Cerebellar cortex (tissue), 1 donor: ENCODE measurements around the gene PIGS.
"Not testable (repeated sequence)": the region's sequence is repeated elsewhere in the genome, so short reads cannot be mapped to it uniquely, and the experiment has no call there.

ENCODE experiments used
- DNase-seq: peaks from one replicate; pipeline ENCODE4 v3.0.0-alpha.2; 2015; ENCODE audit warnings: low spot score

The PIGS gene

DNA sequence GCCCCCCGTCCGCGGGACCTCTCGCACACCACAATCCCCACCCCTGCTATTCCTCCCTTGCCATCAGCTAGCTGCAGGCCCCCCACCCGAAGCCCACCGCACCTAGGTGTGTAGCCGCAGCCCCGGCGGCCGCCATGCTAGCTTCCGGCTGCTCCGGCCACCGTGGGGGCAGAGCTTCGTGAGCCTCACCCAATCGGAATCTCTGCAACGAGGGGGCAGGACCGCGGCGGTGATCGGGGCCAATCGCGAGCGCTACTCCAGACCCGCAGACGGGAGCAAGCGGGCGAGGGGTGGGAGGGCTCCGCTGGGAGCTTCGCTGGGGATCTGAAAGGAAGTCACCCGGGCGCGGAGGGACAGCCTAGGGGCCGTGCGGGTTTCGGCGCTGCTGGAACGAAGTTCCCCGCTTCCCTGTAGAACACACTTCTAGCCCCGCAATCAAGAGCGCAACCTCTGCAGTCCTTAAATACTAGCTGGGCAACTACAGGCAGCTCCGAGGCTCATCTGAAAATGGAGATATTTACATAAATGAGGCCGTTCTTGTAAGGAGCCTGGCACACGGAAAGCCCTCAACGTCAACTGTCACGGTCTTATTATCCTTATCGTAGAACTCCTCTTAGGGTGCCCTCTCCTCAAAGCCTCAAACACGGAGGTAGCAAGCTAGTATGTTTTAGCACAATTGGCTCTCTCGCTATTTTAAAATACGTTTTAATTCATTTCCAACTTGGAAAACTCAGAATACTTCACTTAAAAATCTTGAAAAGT, at the start of gene PIGS:
PIGS (minus strand) TSS at position 164 of the 762 bp plus-strand sequence; CDS start at position 136, 28 bp downstream.
- peak; percentile 95 for DNase-seq

- no peak for DNase-seq
Observed at GRCh38 chr17:28620010-28620409, 48.7 kb upstream of the PIGS start.

DNA sequence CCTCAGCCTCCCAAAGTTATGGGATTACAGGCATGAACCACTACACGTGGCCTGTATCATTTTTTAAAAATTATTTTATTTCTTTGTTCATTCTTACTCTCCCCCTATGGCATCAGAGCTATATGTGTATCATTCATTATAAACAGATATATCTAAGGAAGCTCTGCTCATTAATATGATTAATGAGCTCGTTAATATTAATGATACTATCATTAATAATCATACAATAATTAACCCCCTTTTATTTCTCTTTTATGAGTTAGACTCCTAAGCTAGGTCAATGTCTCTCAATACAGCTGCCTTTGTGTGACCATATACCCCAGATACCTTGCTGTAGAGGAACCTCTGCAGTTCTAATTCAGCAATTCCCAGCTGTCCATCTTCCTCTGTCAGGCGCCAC, 47.1 kb upstream of the PIGS start:
- DNase-seq = no peak

DNA sequence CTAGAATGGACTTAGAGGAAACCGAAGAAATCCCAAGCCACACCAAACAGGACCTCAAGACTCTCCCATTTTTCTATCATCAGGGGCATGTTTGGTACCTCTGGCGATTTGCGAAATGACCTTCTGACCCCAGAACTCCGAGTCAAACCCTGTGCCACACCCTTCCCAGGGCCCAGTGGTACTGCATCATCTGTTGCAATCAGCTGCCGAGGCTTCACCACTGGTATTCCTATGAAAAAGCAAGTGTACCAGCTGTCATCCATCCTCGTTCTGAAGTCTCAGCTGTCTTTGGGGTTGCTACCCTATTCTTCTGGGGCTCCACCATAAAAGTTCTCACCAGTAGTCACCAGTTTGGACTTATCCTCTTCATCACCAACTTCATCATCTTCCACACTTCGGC, 45.0 kb upstream of the PIGS start:
- DNase-seq = no peak

DNA sequence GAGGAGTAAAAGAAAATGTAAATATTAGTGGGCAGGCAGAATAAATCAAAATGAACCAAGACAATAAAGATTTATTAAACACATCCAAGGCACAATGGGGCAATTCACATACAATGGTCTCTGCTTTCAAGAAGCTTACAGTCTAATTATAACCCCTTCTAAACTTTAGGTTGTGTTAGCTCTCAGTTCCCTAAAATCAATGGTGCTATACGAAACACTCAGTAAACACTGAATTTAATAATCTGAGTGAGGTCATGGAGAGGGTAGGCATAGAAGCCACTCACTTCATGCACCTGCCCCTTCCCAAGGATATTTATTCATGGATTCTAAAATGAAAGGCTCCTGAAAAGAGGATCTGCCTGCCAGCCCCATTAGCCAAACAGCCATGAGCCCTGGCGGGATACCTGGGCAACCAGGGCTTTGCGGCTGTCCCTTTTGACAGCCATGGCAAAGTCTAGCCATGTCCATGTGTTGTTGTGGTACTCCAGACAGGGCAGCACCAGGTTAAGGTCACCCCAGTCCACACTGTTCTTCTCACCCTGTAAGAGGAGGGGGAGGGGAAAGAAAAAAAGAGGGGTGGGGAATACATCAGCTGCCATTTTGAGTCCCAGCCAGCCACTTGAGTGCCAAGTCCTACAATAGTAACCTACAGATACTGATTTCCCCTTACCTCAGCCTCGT, 44.1 kb upstream of the PIGS start:
- DNase-seq = no peak

DNA sequence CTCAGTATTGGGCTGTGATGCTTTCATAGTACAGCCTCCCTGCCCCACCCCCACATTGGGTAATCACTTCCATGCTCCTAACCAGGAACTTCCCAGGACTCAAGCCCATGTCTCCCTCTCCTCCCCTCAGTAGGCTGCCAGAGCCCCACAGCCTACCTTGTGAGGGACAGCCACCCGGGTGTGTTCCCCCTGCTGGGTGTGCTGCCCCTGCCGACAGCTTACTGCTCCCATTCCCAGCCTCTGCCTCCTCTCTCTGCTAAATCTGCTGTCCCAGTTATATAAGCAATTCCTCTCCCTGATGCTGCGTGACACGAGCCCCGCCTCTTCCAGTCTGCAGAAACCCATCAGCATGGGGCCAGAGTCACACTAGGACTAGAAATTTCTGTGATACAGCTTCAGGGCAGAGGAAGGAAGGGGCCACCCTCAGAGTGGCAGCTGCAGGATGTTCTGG, 42.6 kb upstream of the PIGS start, which contains the start of gene RSKR:
RSKR (minus strand) TSS at position 255 of the 451 bp plus-strand sequence; CDS start at position 231, 24 bp downstream.
- peak; percentile 39 for DNase-seq

DNA sequence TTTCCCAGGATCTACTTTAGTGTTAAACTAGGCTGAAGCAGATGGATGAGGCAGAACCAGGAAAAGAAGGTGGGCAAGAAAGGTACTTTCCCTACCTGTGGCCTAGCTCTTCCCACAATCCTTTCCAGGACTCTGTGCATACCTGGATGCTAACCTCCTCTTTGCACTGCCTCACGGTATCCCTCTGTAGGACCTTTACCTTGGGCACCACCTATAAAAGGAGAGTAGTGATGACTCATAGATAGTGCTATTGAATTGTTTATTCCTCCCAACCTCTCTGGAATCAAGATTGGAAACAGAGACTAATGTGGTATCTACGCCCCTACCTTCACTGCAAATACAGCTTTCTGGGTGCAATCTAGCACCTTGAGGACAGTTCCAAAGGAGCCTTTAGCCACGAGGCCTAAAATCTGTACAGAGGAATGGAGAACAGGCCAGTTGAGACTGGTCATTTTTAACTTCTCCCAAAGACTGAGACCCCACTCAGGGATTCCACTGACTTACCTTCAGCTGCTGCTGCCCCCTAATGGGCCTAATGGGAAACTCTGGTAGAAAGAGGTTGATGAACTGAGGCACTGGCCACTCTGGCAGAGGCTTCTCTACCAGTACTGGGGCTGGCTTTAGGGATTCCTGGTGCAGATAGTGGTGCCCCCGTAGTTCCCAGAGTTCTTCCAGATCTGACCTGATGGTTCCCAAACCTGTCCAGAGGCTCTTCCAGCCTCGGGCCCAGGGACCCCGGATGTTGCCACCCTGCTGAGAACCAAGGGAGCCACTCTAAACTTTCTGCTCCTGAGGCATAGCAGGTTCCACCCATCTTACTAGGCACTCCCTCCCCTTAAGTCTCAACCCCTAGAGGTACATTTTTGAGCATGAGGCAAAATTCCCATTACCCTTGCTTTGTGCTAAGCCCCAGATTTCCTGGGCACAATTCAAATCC, 41.9 kb upstream of the PIGS start:
- peak; percentile 65 for DNase-seq

DNA sequence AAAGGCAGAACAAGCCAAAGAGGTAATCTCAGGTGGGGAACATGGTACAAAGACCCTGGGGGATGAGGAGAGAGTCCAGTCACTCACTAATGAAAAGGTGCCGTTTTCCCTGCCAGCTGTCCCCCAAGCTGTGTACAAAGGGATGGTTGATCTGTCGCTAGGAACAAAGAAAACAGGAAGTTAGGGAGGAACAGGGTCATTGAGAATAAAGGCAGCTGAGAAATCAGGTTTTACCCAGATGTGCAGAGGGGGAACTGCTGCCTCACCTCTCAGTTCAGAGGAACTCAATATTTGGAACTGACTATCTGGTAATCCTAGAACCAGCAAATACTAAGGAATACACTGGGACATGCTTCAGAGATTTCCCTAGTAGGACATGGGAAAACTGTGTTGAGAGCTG, 41.2 kb upstream of the PIGS start:
- DNase-seq = no peak

- no peak for DNase-seq
Observed at GRCh38 chr17:28610376-28610775, 39.1 kb upstream of the PIGS start.

- not testable (repeated sequence) for DNase-seq
Observed at GRCh38 chr17:28604031-28604430, 32.7 kb upstream of the PIGS start.

GRCh38 chr17:28599311-28600184, 28.2 kb upstream of the PIGS start:
- DNase-seq = peak; percentile 67

DNA sequence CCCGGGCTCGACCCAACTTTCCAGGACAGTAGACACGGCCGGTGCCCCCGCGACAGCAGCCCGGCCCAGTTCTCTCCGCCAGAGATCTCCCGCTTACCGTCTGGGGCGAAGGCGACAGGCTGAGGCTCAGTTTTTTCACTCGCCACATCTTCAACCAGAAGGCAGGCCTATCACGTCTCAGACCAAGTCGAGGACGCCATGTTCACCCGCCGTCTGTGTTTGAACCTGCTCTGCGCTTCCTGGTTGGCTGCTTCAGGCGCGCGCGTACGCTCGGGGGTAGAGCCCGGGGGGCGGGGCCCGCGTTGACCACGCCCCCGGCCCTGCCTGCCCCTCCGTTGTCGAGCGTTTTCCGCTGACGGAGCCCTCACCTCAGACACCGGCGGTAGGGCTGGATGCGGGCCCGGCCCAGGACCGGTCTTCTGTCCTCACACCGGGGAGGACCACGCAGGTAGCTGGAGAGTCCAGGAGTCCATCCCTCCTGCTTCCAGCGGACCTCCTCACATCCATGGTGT, 27.5 kb upstream of the PIGS start, which contains the start of gene SPAG5:
SPAG5 (minus strand) TSS at position 227 of the 512 bp plus-strand sequence; CDS start at position 148, 79 bp downstream.
- peak; percentile 93 for DNase-seq

DNA sequence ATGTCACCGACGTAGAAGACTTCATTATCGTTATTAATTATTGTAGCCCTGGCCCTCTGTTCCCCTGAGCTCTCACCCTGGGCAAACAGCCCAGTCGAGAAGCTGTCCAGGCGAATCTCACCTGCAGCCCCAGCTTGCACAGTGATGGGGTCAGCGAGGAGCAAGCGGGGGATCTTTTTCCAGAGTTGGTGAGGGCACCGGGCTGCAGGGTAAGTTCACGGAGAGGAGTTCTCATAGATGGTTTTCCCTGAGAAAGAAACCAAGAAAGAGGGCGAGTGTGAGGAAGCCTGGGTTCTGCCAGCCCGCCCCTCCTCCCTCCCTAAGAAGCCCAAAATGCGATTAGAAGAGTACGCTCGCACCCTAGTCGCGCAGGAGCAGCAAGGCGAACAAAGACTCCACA, 27.1 kb upstream of the PIGS start:
- no peak for DNase-seq

DNA sequence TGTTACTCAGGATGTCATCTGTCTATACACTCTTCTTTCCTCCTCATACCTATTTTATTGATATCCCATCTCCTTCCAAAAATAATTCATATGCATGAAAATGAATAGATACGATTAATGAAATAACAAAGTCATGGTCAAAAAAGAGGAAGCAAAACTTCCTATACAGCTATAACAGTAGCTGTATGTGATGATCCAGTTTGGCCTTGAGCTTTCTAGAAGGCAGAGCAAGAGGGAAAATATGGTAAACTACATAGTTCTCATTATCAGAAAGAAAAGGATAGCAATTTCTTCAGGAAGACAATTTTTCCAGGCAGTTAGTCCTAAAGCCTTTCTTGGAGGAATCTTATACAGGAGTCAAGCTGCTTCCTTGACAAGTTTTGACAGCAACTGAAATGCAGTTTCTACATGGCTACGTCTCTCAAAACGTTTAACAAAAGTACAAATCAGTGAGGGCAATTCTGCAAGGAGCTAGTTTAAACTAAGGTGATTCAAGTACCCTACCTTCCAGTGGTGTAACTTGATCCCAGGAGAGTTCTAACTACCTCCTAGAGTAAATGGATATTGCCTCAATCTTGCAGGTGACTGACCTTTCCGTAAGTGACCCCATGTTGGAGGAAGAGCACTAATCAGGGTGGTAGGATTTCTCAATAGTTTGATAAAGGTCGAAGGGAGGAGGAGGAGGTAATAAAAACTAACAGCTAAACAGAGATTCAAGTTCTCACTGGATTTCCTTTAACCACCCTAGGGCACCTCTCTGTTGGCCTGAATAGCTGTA, 26.5 kb upstream of the PIGS start:
- DNase-seq = no peak

DNA sequence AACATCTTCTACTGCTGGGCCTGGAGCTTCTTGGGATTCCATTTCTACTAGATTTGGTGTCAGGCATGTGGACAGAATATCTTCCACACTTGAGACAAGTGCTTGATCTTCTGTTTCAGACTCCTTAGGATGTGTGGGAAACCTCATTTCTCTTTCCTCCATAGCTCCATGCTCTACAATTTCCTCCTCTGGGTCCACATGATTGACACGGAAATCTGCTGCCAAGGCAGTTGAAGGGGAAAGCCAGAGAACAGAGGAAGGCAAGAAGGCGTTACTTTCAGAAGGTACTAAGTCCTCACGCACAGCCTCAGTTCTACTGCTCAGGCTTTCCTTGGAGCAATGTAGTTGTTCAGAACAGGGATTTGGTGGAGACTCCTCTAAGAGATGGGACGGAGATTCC, 20.9 kb upstream of the PIGS start:
- no peak for DNase-seq

DNA sequence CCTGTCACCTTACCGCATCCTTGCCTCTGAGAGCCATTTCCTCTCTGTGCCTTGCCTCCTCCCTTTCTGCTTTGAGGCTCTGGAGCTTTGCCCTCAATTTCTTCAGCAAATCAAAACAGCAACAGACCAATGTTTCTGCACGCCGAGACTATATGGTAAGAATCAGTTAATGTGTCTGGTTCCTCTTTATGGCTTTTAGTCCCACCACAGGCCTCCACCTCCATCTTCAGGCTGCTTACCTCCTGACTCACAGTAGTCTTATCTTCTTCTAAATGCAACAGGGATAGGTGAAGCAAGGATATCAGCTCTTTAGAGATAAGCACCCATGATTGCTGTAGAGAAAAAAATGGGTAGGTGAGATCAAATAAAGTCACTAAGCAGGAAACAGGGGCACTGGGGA, 14.5 kb upstream of the PIGS start:
- no peak for DNase-seq

GRCh38 chr17:28584434-28584833, 13.1 kb upstream of the PIGS start:
- no peak for DNase-seq

- DNase-seq = no peak
Observed at GRCh38 chr17:28582513-28582912, 11.2 kb upstream of the PIGS start.

DNA sequence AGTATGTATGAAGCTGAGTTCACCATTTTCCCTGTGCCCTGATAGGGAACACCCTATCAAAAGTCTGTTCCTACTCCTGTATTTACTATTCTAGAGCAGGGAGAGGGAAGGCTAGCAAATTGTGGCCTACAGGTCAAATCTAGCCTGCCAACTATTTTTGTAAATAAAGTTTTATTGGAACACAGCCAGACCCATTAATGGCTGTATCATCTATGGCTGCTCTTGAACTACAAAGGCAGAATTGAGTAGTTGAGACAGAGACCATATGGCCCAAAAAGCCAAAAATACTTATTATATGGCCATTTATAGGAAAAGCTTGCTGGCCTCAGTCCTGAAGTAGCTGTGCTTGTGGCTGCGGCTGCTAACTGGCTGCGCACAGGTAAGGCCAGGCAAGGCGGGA, 9.6 kb upstream of the PIGS start:
- no peak for DNase-seq

DNA sequence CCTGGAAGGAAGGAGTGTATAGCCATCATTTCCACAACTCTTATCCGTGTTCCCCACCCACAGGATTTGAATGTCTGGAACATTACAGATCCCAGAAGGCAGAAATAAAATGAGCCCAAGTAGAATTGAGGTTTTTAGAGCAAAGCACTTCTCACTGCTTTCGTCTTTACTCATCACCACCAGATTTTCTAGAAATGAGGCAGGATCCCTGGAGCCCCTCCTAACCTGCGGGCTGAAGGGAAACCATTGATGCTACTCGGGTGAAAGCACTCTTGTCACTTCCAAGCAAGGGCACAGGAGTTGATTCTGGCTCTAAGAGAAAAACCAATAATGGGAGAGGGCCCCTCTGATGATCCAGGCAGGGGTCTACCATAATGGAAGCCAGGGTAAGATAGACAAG, 8.2 kb upstream of the PIGS start:
- DNase-seq = no peak
